Activated CD4-positive, alpha-beta T cell treated with anti-CD3 and anti-CD28 coated beads, Interleukin-2, amount 50 U/mL, for 1 hour (primary cell): ENCODE results near the gene GRM8.

Experiments used
- DNase-seq: peaks from one replicate; pipeline ENCODE4 v3.0.0-alpha.2; 2020

GRM8 gene

DNA sequence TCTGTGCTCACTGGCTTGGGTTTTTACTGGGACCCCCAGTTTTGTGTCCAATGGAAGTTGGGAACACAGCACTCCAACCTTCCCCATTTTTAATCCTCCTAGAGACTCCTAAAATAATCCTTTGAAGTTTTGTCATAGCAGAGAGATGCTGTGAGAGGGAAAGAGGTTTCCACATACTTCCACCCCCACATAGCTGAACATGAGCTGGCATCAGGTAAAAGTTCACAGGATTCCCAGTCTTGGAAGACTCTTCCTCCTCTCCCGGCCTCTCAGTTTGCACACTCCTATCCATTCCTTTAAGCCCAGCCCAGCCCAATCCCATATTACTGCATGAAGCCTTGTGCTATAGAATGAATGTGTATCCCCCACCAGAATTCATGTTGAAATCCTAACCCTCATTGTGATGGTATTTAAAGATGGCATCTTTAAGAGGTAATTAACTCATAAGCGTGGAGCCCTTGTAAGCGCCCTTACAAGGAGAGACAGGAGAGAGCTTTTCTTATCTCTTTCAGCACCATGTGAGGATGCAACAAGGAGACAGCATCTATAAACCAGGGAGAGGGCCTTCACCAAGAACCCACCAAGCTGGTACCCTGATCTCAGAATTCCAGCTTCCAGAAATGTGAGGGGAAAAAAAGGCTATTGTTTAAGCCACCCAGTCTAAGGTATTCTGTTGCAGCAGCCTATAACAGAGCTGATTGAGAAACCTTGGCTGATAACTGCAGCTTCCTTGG is 22.4 kb downstream of the GRM8 start:
- DNase-seq, result no peak

DNA sequence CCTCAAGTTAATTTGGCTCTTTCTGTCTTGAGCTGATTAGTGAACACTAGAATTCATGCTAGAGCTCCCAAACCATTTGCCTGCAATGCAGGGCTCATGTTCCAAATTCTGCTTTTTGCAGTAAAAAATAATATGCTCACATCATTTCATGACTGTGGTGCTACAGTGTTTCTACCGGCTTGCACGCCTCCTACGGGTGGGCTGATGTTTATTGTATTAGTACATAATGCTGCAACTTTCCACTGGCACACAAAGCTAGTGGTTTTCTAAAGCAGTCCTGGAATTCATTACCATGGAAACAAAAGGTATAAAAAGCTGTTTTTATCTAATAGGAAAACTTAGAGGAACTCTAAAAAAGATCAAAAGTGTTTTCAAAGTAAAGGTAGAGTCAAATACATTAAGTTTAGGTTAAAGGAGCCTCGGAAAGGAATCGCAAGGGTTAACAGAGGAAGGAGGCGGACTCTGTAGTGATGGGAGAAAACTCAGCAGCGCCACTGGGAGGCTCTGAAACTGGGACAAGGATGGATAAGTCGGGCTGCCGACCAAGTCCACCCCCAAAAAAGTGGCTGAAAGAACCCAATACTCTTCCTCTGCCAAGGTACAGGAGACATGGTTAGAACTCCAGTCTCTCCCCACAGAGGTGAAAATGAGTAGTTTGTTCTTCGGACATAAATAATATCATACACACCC is 25.9 kb downstream of the GRM8 start:
- DNase-seq, result no peak

- DNase-seq, result no peak
Measured at GRCh38 chr7:127221731-127222130, 31.0 kb downstream of the GRM8 start.

- no peak for DNase-seq
Measured at GRCh38 chr7:127214956-127215718, 37.6 kb downstream of the GRM8 start.

GRCh38 chr7:127209886-127210285 is 42.9 kb downstream of the GRM8 start:
- no peak for DNase-seq

DNA sequence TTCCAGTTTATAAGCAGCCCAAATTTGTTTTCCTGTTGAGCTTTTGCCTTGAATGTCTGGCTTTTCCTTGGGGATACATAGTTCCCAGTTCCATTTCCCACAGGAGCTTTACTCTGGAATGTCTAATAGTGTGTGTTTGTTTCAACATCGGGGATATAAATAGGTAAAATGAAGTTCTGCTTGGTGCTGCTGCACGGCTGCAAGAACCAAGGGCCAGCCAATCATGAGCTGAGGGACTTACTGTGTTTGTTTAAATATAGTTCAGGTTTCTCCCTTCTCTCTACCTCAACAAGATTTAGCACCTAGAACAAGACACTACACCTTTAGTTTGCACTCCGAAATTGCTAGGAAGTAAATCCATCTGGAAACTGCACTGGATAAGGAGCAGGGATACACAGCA is 43.9 kb downstream of the GRM8 start:
- no peak for DNase-seq

DNA sequence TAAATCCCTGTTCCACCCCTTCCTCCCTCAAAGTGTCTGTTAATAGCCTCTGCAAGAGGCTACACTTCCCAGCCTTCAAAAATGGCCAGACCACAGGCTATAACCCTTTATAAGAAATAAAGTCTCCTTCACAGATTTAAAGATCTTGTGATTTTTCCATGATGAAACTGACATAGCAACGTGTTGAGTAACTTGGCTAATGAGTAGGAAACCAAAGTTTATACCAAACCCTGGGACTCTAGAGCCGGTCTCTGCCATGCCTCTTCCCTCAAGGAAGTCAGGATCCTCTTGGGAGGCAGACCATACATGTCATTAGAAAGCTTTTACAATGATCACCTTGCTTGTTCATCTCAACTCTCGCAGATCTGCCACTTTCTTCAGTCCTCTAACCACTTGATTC is 44.4 kb downstream of the GRM8 start:
- DNase-seq, result no peak

DNA sequence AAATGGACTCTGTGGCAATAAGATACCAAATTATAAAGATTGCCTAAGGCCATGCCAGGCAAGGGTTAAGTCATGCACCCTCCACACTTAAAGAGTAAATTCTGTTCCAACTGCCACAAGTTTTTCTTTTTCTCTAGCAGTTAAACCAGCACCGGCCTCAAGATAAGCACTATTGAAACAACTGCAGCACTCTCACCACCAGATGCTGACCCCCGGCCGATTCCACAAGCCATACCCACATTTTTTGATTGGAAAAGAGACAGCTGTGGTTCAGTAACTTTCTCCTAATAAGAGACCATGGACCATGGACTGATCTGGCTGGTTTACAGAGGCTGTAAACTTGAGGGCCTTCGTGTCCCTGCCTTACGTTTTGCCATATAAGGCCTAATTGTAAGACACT is 44.9 kb downstream of the GRM8 start:
- no peak for DNase-seq

- DNase-seq, result no peak
Measured at GRCh38 chr7:127207230-127207629, 45.5 kb downstream of the GRM8 start.

DNA sequence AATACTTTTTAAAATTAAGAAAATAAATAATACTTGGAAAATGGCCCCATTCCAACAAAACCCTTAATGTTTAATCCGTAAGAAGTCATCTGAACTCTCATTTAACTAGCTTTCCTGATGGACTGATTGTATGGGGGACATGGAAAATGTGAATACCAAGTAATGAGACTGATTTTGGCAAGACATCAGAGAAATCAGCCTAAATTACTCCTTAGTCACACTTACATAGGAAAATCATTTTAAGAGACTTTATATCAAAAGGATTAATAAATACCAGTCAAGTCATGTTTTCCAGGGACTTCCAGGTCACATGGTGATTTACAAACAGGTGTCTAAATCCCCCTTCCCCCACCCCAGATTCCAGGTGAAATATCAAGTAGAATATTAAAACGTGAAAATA is 58.2 kb downstream of the GRM8 start:
- no peak for DNase-seq

DNA sequence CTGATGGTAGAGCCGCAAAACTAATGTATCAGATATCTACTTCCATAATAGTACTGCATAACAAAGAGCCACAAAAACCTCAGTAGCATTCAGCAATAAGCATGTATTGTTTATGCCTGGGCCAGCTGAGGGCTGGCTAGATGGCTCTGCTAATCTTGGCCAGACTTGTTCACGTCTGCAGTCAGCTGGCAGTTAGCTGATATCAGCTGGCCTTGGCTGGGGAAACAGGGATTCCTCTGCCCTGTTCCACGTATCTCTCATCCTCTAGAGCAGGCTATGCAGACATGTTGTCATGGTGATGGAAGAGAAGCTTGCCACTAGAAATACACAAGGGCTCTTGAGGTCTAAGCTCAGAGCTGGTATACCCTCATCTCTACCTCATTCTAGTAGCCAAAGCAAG is 62.9 kb downstream of the GRM8 start:
- no peak for DNase-seq

DNA sequence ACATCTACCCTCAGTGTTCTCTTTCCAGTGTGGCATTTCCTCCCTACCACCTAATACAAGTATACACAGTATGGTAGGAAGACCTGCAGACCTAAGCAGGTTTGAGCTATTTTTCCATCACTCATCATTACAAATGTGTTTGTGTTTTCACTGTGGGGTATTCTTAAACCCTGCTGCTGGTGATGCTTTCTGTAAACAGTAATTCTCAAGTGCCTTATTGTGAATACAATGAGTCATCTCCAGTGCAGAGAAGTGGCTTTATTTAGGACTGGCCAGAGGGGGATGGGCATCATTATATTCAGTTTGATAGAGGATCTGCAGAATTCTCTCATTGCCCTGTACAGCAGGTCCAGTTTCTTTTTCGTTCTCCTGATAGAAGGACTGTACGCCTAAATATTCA is 63.7 kb downstream of the GRM8 start:
- DNase-seq, result no peak

- no peak for DNase-seq
Measured at GRCh38 chr7:127187740-127188139, 65.0 kb downstream of the GRM8 start.

- no peak for DNase-seq
Measured at GRCh38 chr7:127186686-127187085, 66.1 kb downstream of the GRM8 start.

- no peak for DNase-seq
Measured at GRCh38 chr7:127177156-127177555, 75.6 kb downstream of the GRM8 start.

DNA sequence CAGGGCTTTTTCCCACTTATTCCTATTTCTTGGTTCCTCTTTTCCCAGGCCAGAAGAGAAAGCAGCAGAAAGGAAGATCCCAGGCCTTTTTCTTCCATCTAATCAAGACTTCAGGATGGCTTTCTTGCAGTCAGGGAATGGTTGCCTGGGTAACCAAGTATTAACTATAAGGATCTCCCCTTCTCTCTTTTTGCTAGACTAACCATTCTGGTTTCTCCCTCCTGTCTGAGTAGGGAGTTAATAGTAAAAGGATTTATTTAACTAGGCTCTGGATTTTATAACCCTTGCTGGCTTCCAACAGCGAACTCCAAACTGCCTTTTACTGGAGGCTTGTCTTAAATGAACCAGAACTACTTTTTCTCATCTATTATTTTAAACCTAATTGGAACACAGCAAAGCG is 90.4 kb downstream of the GRM8 start:
- DNase-seq, result no peak

- no peak for DNase-seq
Measured at GRCh38 chr7:127158659-127159058, 94.1 kb downstream of the GRM8 start.

DNA sequence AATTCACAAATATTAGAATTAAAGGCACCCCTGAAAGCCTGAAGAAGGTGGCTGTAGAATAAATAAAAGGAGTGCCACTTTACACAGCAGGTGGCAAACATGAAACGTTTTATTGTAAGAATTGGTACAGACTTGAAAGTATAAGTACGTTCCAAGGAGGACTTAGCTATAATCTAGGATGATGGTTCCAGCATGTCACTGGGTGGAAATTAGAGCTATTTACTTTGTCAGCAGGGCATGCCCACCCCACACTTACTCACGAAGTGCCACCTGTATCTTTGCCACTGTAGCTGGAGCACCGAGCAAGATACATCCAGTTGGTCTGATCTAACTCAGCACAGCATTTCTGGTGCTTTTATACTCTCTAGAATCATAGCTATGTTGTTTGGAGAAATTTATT is 97.8 kb downstream of the GRM8 start:
- no peak for DNase-seq

DNA sequence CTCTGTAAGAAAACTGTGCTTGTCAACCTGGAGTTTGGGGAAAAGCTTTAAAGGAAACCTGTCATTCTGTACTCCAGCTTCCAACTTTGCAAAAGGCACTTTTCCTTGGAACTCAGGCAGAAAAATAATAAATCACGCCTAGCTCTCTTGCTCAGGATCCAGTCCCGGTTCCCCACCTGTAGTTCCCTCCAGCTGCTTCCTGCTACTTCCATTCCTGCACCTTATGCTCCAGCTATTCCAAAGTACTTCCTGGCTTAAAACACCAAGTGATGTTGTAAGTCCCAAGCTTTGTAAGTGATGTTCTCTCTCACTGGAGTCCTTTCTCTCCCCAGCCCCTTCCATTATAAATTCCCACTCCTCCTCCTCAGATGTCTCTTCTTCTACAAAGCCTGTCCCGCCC is 98.6 kb downstream of the GRM8 start:
- no peak for DNase-seq

GRCh38 chr7:127153315-127153714 is 99.4 kb downstream of the GRM8 start:
- no peak for DNase-seq

DNA sequence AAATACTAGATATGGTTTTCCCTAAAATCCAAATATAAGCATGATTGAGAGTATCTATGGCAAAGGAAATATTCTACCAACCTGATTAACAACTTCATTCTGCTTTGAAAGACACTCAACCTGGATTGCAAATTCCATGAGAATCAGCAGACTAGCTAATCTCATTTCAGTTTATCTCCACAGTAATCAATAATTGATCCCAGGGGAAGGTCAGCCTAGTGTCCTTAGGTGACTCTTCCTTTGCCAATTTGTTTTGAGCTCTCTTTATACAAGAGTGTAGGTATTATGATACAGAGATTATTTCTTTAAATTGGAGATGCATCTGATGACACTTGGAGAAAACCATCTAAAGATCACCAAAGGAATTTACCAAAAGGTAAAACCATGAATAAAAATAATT is 100.3 kb downstream of the GRM8 start:
- DNase-seq, result no peak

GRCh38 chr7:127151379-127151778 is 101.4 kb downstream of the GRM8 start:
- no peak for DNase-seq

DNA sequence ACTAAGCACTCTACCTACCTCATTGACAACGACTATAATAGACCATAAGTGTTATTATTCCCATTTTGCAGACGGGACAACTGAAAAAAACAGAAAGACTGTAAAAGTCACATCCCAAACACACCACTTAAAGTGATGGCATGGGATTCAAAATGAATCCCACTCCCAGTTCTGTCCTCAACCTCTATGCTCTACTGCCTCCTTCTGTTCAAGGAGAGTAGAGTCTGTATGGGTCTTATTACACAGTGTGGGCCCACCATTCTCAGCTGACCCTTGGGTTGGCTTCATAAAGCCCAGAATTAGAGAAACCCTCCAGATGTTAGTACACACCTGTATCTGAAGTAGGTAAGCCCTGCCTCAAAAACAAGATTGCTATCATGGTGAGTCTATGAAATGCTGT is 102.2 kb downstream of the GRM8 start:
- no peak for DNase-seq
